Upper lobe of left lung (tissue), 4 donors: ENCODE data around the gene WNK1.

ENCODE experiments used
- CTCF ChIP-seq, 6 experiments: fragments of 450-650 bp in 4 of 6; fragments of 200-600 bp in 2 of 6; sonication (generic) in 2 of 6; IDR thresholded peaks; one replicate each; pipeline ENCODE4 v1.5.1; 2016 to 2019; ENCODE audit warnings: antibody characterized with exemption in 6 of 6
- POLR2A ChIP-seq, 4 donors: fragments of 450-650 bp; IDR thresholded peaks; one replicate each; pipeline ENCODE4 v1.5.1; 2016 to 2017; ENCODE audit warnings: antibody characterized with exemption in 4 of 4, mild to moderate bottlenecking in 2 of 4
- POLR2AphosphoS5 ChIP-seq, 2 donors: sonication (generic); formaldehyde crosslinking; IDR thresholded peaks; one replicate each; pipeline ENCODE4 v1.5.1; 2017; ENCODE audit warnings: antibody characterized with exemption in 2 of 2

- TF ChIP-seq CTCF (IDR thresholded peaks at IDR 0.05): no peak
- TF ChIP-seq POLR2AphosphoS5 (IDR thresholded peaks at IDR 0.05): no peak
- TF ChIP-seq POLR2A (IDR thresholded peaks at IDR 0.05): no peak
These were observed 164.5 kb downstream of the WNK1 start for GRCh38 chr12:916712-917445.
